Activated CD4-positive, alpha-beta T cell treated with anti-CD3 and anti-CD28 coated beads for 36 hours (primary cell): ENCODE results near the gene SLAMF8. TPM values are rescaled to one million over a fixed set of nuclear protein-coding genes. Genes with fewer than 3 reads are reported as not detected.

ENCODE experiments used
- ATAC-seq: fragments of 200-7000 bp; cut with Tn5 transposase; one replicate; pipeline ENCODE4 v1.10.0; 2021; ENCODE audit warnings: mild to moderate bottlenecking, moderate library complexity
- CTCF ChIA-PET: fragments of 350-600 bp; sonication (Branson Sonifier 250); formaldehyde crosslinking; loops from one replicate; lab custom pipeline; 2021; ENCODE audit warnings: antibody characterized with exemption; lab: Charles Lee
- POLR2A ChIA-PET: fragments of 350-600 bp; sonication (Branson Sonifier 250); formaldehyde crosslinking; loops from one replicate; lab custom pipeline; 2021; ENCODE audit warnings: antibody characterized with exemption, inconsistent platforms; lab: Charles Lee
- DNase-seq: peaks from one replicate; pipeline ENCODE4 v3.0.0-alpha.2; 2020
- H3K27ac Mint-ChIP-seq: one replicate; pipeline ENCODE4 v1.8.0; 2021; ENCODE audit warnings: mixed read lengths
- H3K27me3 Mint-ChIP-seq: one replicate; pipeline ENCODE4 v1.8.0; 2021; ENCODE audit warnings: mixed read lengths
- H3K36me3 Mint-ChIP-seq: one replicate; pipeline ENCODE4 v1.8.0; 2021; ENCODE audit warnings: low read depth, mixed read lengths
- H3K4me1 Mint-ChIP-seq: one replicate; pipeline ENCODE4 v1.8.0; 2021; ENCODE audit warnings: mixed read lengths
- H3K4me3 Mint-ChIP-seq: one replicate; pipeline ENCODE4 v1.8.0; 2021; ENCODE audit warnings: mild to moderate bottlenecking, moderate library complexity, mixed read lengths
- H3K9me3 Mint-ChIP-seq: one replicate; pipeline ENCODE4 v1.8.0; 2021; ENCODE audit warnings: low read depth, mixed read lengths
- intact Hi-C, 2 experiments: fragments of 100-400 bp; cut with DNase I in 1 of 2; cut with micrococcal nuclease in 1 of 2; formaldehyde crosslinking; loops; one replicate each; pipeline versions ENCODE4 v1.14.2 to v1.15.1; 2022 to 2024; cut with DNase I, micrococcal nuclease
- total RNA-seq, 2 experiments: library from RNA; stranded (reverse); gene quantifications; one replicate each; pipeline ENCODE4 v1.2.3, GENCODE V29; 2021

Gene SLAMF8
- total RNA-seq, 2 experiments from 2014 or later = 0.39 to 0.70 TPM

DNA sequence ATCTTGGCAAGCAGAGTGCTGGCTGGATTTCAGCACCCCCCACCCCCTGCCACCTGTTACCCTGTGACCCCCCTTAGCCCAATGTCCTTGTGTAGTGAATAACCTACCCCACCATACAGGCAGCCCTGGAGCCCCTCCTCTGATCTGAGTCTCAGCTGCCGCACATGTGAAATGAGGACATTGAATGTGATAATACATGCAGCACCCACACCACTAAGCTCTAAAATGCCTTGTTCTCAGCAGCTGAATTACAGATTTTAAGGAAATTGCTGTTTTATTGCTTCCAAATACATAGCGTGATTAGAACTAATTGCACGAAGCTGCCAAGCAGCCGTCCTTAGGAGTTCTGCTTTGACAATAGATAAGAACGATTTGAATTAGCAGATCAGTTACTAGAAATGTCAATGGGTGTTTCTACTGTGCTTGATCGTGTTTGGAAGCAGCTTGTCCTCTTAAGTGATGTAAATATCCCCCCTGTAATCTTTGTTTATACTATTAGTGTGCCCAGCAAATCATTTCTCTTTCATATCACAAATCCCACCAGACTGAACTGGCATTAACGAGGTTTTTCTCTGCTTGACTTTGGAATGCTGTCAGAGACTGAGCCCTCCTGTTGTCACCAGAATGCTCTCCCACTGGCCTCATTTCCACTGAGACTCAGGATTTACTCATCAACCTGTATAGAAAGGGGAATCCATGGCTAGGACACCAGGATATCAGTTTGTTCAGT, 4.9 kb downstream of the SLAMF8 start:
- intact Hi-C loops = no loop called here
- no peak overlapping the region for H3K27ac Mint-ChIP-seq
- no peak overlapping the region for H3K4me3 Mint-ChIP-seq
- DNase-seq (no peak), ATAC-seq (no peak)
- H3K27me3 Mint-ChIP-seq = no peaks in the 10 kb centered on the region
- no peaks in the 10 kb centered on the region for H3K9me3 Mint-ChIP-seq
- H3K36me3 Mint-ChIP-seq = peaks cover 1% of the 10 kb centered on the region
- CTCF ChIA-PET = interaction anchor here (0.8 to 1.9 kb wide), 4 partner anchors 10 to 59 kb away, joined by 3 to 5 read pairs (median 4); no protein-coding TSS in a partner anchor
- peaks cover 24% of the 10 kb centered on the region for H3K4me1 Mint-ChIP-seq
- POLR2A ChIA-PET = interaction anchor here (0.6 kb wide), 1 partner anchor 8 kb away, joined by 3 read pairs; no protein-coding TSS in a partner anchor

- no peak overlapping the region for H3K4me3 Mint-ChIP-seq
- ATAC-seq (no peak), DNase-seq (no peak)
- peaks cover 2% of the 10 kb centered on the region for H3K36me3 Mint-ChIP-seq
- POLR2A ChIA-PET = interaction anchor here (0.6 kb wide), 1 partner anchor 8 kb away, joined by 3 read pairs; no protein-coding TSS in a partner anchor
- H3K27me3 Mint-ChIP-seq = no peaks in the 10 kb centered on the region
- H3K4me1 Mint-ChIP-seq = peaks cover 17% of the 10 kb centered on the region
- no peak overlapping the region for H3K27ac Mint-ChIP-seq
- CTCF ChIA-PET = interaction anchor here (1.1 to 1.9 kb wide), 3 partner anchors 22 to 58 kb away, joined by 4 to 5 read pairs (median 4); no protein-coding TSS in a partner anchor
- H3K9me3 Mint-ChIP-seq = no peaks in the 10 kb centered on the region
- intact Hi-C loops = no loop called here
These were observed 5.6 kb downstream of the SLAMF8 start for GRCh38 chr1:159832309-159832708.

- POLR2A ChIA-PET = no interaction called here
- no peak for ATAC-seq
- H3K4me3 Mint-ChIP-seq = no peak overlapping the region
These were observed 8.7 kb downstream of the SLAMF8 start for GRCh38 chr1:159835356-159835755.

GRCh38 chr1:159835862-159836525, 9.3 kb downstream of the SLAMF8 start:
- intact Hi-C loops = loop anchor here in 1 of 2 experiments (5.0 kb wide), 1 partner anchor 56 kb away; no protein-coding TSS in a partner anchor
- CTCF ChIA-PET = interaction anchor here (1.0 to 1.4 kb wide), 2 partner anchors 10 to 110 kb away, joined by 4 to 5 read pairs; no protein-coding TSS in a partner anchor
- no peak for DNase-seq
- Mint-ChIP-seq H3K27me3 (no peaks in the 10 kb centered on the region), H3K36me3 (peaks cover 2% of the 10 kb centered on the region), H3K4me1 (peaks cover 14% of the 10 kb centered on the region), H3K9me3 (no peaks in the 10 kb centered on the region), H3K4me3 (no peak overlapping the region), H3K27ac (no peak overlapping the region)
- POLR2A ChIA-PET = no interaction called here
- no peak for ATAC-seq

More at GRCh38 chr1:159835356-159835755, 8.7 kb downstream of the SLAMF8 start:
- no peaks in the 10 kb centered on the region for H3K9me3 Mint-ChIP-seq
- peaks cover 14% of the 10 kb centered on the region for H3K4me1 Mint-ChIP-seq
- no peak for DNase-seq
- CTCF ChIA-PET = no interaction called here
- intact Hi-C loops = loop anchor here in 1 of 2 experiments (5.0 kb wide), 1 partner anchor 57 kb away; no protein-coding TSS in a partner anchor
- peaks cover 2% of the 10 kb centered on the region for H3K36me3 Mint-ChIP-seq
- no peak overlapping the region for H3K27ac Mint-ChIP-seq
- H3K27me3 Mint-ChIP-seq = no peaks in the 10 kb centered on the region

DNA sequence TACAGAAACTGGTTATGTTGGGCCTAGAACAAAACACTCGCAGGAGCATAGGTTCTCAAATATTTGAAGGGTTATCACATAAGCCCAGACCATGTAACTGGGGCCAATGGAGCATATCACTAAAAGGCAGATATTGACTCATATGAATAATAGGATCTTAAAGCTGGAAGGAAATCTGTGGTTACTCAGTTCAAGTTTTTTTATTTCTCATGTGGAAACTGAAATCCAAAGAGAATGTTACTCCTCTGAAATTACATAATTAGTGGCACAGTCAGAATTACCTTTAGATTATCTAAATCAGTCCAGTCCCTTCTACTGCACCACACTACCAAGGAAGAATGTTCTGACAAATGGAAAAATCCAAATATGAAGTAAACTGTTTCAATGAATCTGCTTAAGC, 12.0 kb downstream of the SLAMF8 start:
- CTCF ChIA-PET = no interaction called here
- DNase-seq = no peak

GRCh38 chr1:159839116-159839849, 12.6 kb downstream of the SLAMF8 start:
- ATAC-seq (peak; percentile 58), DNase-seq (no peak)
- Mint-ChIP-seq H3K4me3 (no peak overlapping the region), H3K9me3 (no peaks in the 10 kb centered on the region), H3K4me1 (peaks cover 14% of the 10 kb centered on the region), H3K27me3 (no peaks in the 10 kb centered on the region), H3K27ac (peak overlapping the region; percentile 44), H3K36me3 (peaks cover 2% of the 10 kb centered on the region)
- CTCF ChIA-PET = interaction anchor here (0.6 to 1.7 kb wide), 4 partner anchors 12 to 64 kb away, joined by 3 to 6 read pairs (median 4); partner anchors contain the start of gene SLAMF8
- POLR2A ChIA-PET = interaction anchor here (1.1 kb wide), 1 partner anchor 82 kb away, joined by 3 read pairs; no protein-coding TSS in a partner anchor
- intact Hi-C loops = loop anchor here in 1 of 2 experiments (5.0 kb wide), 1 partner anchor 53 kb away; no protein-coding TSS in a partner anchor

More for the DNA sequence above, 12.0 kb downstream of the SLAMF8 start:
- peak; percentile 57 for ATAC-seq
- POLR2A ChIA-PET = interaction anchor here (1.1 kb wide), 1 partner anchor 83 kb away, joined by 3 read pairs; no protein-coding TSS in a partner anchor
- H3K27me3 Mint-ChIP-seq = no peaks in the 10 kb centered on the region
- H3K4me3 Mint-ChIP-seq = no peak overlapping the region
- H3K4me1 Mint-ChIP-seq = peaks cover 14% of the 10 kb centered on the region
- peak overlapping the region; percentile 44 for H3K27ac Mint-ChIP-seq
- intact Hi-C loops = loop anchor here in 1 of 2 experiments (5.0 kb wide), 1 partner anchor 54 kb away; no protein-coding TSS in a partner anchor
- H3K9me3 Mint-ChIP-seq = no peaks in the 10 kb centered on the region
- H3K36me3 Mint-ChIP-seq = peaks cover 2% of the 10 kb centered on the region

DNA sequence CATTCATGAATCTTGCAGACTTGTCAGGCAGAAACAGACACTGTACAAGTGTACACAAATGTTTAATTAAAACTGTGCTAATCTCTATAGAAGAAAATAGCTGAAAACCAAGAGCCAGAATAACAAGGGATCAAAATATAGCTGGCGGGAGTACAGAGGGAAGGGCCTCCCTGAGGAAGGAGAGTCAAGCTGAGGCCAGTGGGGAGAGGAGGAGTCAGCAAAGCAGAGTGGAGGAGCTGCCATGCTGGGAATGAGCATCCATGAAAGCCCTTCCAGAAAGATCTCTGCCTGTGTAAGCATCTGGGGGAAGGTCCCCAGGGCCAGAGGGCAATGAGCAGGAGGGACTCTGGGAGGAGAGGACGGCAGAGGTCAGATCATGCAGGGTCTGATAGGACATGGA, 15.1 kb downstream of the SLAMF8 start:
- POLR2A ChIA-PET = no interaction called here
- Mint-ChIP-seq H3K9me3 (no peaks in the 10 kb centered on the region), H3K36me3 (no peaks in the 10 kb centered on the region), H3K4me3 (no peak overlapping the region), H3K4me1 (peaks cover 14% of the 10 kb centered on the region), H3K27ac (no peak overlapping the region), H3K27me3 (no peaks in the 10 kb centered on the region)
- intact Hi-C loops = no loop called here
- DNase-seq (no peak), ATAC-seq (no peak)
- CTCF ChIA-PET = interaction anchor here (0.9 to 2.6 kb wide), 3 partner anchors 42 to 84 kb away, joined by 3 to 7 read pairs (median 3); partner anchors contain the start of gene TAGLN2

DNA sequence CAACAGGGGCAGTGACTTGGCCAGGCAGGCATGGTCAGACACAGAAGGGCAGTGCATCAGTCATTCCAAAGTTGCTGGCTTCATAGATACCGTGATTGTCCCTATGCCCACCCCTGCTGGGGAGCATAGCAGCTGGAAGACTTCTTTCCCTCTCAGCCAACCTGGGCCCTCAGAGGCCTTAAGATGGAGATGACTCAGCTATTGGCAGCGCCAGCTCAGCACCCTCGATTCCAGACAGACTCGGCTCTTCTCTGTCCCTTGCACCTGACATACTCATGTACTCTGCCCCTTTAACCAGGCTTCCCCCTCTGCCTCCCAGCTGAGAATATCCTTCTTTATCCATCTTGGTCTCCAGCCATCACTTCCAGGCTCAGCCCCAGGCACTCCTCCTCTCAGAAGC, 16.8 kb downstream of the SLAMF8 start:
- Mint-ChIP-seq H3K36me3 (no peaks in the 10 kb centered on the region), H3K27ac (no peak overlapping the region), H3K9me3 (no peaks in the 10 kb centered on the region), H3K27me3 (no peaks in the 10 kb centered on the region), H3K4me3 (no peak overlapping the region), H3K4me1 (peaks cover 12% of the 10 kb centered on the region)
- ChIA-PET POLR2A (no interaction called here), CTCF (interaction anchor here (1.2 to 1.4 kb wide), 2 partner anchors 9 to 10 kb away, joined by 3 read pairs; no protein-coding TSS in a partner anchor)
- ATAC-seq (no peak), DNase-seq (no peak)
- intact Hi-C loops = no loop called here

- intact Hi-C loops = no loop called here
- ChIA-PET POLR2A (no interaction called here), CTCF (interaction anchor here (1.0 kb wide), 1 partner anchor 10 kb away, joined by 5 read pairs; no protein-coding TSS in a partner anchor)
- H3K4me1 Mint-ChIP-seq = no peaks in the 10 kb centered on the region
- H3K4me3 Mint-ChIP-seq = no peak overlapping the region
- ATAC-seq (no peak), DNase-seq (no peak)
- no peak overlapping the region for H3K27ac Mint-ChIP-seq
- H3K36me3 Mint-ChIP-seq = no peaks in the 10 kb centered on the region
- H3K27me3 Mint-ChIP-seq = no peaks in the 10 kb centered on the region
- H3K9me3 Mint-ChIP-seq = no peaks in the 10 kb centered on the region
These were observed 19.3 kb downstream of the SLAMF8 start for GRCh38 chr1:159845751-159846629.

DNA sequence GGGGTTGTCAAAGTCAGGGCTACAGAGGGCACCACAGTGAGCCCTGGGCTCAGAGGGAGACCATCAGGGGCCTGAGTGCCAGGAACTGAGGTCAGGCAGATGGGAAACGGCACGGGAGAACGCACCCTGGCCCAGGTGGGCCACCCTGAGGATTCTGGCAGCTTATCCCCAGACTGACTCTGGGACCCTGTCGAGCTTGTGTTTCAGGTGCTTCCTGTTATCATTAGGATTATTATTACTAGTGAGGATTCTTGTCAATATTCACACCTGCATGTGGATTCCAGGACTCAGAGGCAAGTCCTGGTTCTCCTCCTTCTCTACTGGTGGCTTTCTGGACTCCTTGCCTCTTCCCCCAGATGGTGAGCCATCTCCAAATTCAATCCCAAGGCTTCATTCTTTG, 20.6 kb downstream of the SLAMF8 start:
- no peak for DNase-seq
- ChIA-PET POLR2A (interaction anchor here (0.5 kb wide), 1 partner anchor 59 kb away, joined by 4 read pairs; no protein-coding TSS in a partner anchor), CTCF (interaction anchor here (0.6 to 1.0 kb wide), 4 partner anchors 26 to 138 kb away, joined by 3 to 4 read pairs (median 3); no protein-coding TSS in a partner anchor)
- no peaks in the 10 kb centered on the region for H3K4me1 Mint-ChIP-seq
- intact Hi-C loops = no loop called here
- no peak overlapping the region for H3K4me3 Mint-ChIP-seq
- no peak overlapping the region for H3K27ac Mint-ChIP-seq
- no peaks in the 10 kb centered on the region for H3K36me3 Mint-ChIP-seq
- ATAC-seq = no peak
- no peaks in the 10 kb centered on the region for H3K9me3 Mint-ChIP-seq
- no peaks in the 10 kb centered on the region for H3K27me3 Mint-ChIP-seq
